Kidney (tissue), 14 donors: ENCODE results near the gene LONP2. TPM values are rescaled to one million over a fixed set of nuclear protein-coding genes. Genes with fewer than 3 reads are reported as not detected.

Experiments
- DNase-seq, 5 donors: peaks; one replicate each; pipeline ENCODE4 v3.0.0-alpha.2; 2013 to 2020
- FAIRE-seq: peaks from 2 replicates; lab custom pipeline; 2012; peaks lifted over from hg19 to GRCh38; lab: Jason Lieb, UNC
- H3K27ac ChIP-seq, 2 donors: one replicate each; pipeline ENCODE4 v1.7.0; 2013; ENCODE audit warnings: low read depth in 2 of 2, low read length in 2 of 2, inconsistent platforms in 1 of 2
- H3K27me3 ChIP-seq: one replicate; pipeline ENCODE4 v1.7.1; 2013; ENCODE audit warnings: low read length, inconsistent platforms; ENCODE audit not compliant: control insufficient read depth, insufficient read depth
- H3K36me3 ChIP-seq, 3 donors: one replicate each; pipeline versions ENCODE4 v1.7.0 to v1.7.1; 2013; ENCODE audit warnings: low read length in 3 of 3, control low read depth in 1 of 3, inconsistent platforms in 1 of 3; ENCODE audit not compliant: insufficient read depth in 3 of 3, control insufficient read depth in 2 of 3
- H3K4me1 ChIP-seq, 3 donors: one replicate each; pipeline versions ENCODE4 v1.7.0 to v1.7.1; 2013; ENCODE audit warnings: low read length in 3 of 3, inconsistent platforms in 1 of 3, low read depth in 1 of 3; ENCODE audit not compliant: control insufficient read depth in 2 of 3, insufficient read depth in 2 of 3
- H3K4me3 ChIP-seq, 3 donors: one replicate each; pipeline versions ENCODE4 v1.7.0 to v1.8.1; 2013; ENCODE audit warnings: low read length in 3 of 3, control low read depth in 1 of 3, inconsistent platforms in 1 of 3
- H3K9ac ChIP-seq, 3 donors: one replicate each; pipeline versions ENCODE4 v1.7.0 to v1.7.1; 2013; ENCODE audit warnings: low read length in 3 of 3, control low read depth in 1 of 3, inconsistent platforms in 1 of 3
- H3K9me3 ChIP-seq, 3 donors: one replicate each; pipeline versions ENCODE4 v1.7.0 to v1.7.1; 2013; ENCODE audit warnings: low read length in 3 of 3, control low read depth in 1 of 3, inconsistent platforms in 1 of 3; ENCODE audit not compliant: control insufficient read depth in 2 of 3, insufficient read depth in 1 of 3
- intact Hi-C: fragments of 100-400 bp; cut with DNase I; formaldehyde crosslinking; loops from one replicate; pipeline ENCODE4 v1.11.1; 2022
- polyA plus RNA-seq: library from polyadenylated mRNA; stranded (reverse); fragments of 350-450 nt; fragmentation: Illumina TruSeq; extraction: RNeasy Lipid Tissue Mini Kit (QIAGEN cat#74804); gene quantifications from one replicate; pipeline ENCODE4 v1.2.3, GENCODE V29; 2014; ENCODE audit warnings: low read depth, low replicate concordance; ENCODE audit not compliant: insufficient read depth
- total RNA-seq: library from RNA; stranded (reverse); fragmentation: NEBNext Ultra II Directional; extraction: Animal tissue kit (Norgen Biotek cat#: 25700); gene quantifications from one replicate; pipeline ENCODE4 v1.2.1, GENCODE V29; 2021
- TF ChIP-seq, protein P1 (sequence below): IDR thresholded peaks from 3 replicates; pipeline ENCODE4 v1.5.1; 2012; ENCODE audit warnings: mild to moderate bottlenecking, moderate library complexity, borderline replicate concordance; ENCODE audit not compliant: insufficient read depth; ENCODE audit errors: extremely low read depth
- donor health status: control.
- donor health status: control.
- donor health status: control.
- donor health status: control.
- donor health status: control.
- donor health status: DM: yes; HTN: yes; CAD: no.
- donor health status: Normal renal cell carcinoma (clear cell type).

The LONP2 gene
- total and polyA plus RNA-seq, 2 donors from 2014 or later, result 24.8 to 77.1 TPM

DNA sequence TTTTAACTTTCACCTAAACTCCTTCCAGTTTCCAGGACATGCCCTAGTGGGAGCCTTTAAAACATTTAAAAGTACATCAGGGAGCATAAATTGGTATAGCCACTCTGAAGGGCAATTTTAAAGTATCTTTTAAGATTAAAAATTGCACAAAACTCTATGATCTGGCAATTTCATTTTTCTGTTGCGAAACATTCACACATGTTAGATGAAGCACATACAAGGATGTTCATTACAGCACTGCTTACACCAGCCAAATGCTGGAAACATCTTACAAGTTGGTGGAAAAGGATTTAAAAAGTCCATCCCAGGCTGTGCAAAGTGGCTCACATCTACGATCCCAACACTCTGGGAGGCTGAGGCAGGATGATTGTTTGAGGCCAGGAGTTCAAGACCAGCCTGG is 26.4 kb upstream of the LONP2 start:
- Histone ChIP-seq H3K27ac (no peak overlapping the region), H3K27me3 (no peaks in the 10 kb centered on the region), H3K9ac (no peak overlapping the region), H3K36me3 (no peaks in the 10 kb centered on the region), H3K4me1 (no peaks in the 10 kb centered on the region), H3K9me3 (no peaks in the 10 kb centered on the region), H3K4me3 (no peak overlapping the region)
- TF ChIP-seq, protein P1, sequence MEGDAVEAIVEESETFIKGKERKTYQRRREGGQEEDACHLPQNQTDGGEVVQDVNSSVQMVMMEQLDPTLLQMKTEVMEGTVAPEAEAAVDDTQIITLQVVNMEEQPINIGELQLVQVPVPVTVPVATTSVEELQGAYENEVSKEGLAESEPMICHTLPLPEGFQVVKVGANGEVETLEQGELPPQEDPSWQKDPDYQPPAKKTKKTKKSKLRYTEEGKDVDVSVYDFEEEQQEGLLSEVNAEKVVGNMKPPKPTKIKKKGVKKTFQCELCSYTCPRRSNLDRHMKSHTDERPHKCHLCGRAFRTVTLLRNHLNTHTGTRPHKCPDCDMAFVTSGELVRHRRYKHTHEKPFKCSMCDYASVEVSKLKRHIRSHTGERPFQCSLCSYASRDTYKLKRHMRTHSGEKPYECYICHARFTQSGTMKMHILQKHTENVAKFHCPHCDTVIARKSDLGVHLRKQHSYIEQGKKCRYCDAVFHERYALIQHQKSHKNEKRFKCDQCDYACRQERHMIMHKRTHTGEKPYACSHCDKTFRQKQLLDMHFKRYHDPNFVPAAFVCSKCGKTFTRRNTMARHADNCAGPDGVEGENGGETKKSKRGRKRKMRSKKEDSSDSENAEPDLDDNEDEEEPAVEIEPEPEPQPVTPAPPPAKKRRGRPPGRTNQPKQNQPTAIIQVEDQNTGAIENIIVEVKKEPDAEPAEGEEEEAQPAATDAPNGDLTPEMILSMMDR, result no peak
- FAIRE-seq (no peak), DNase-seq (no peak)
- intact Hi-C loops, result no loop called here

GRCh38 chr16:48218473-48218872 is 25.6 kb upstream of the LONP2 start:
- no peak overlapping the region for H3K27ac ChIP-seq
- FAIRE-seq, result no peak
- H3K9me3 ChIP-seq, result no peaks in the 10 kb centered on the region
- no peak overlapping the region for H3K9ac ChIP-seq
- DNase-seq, result no peak
- intact Hi-C loops, result no loop called here
- no peak overlapping the region for H3K4me3 ChIP-seq
- H3K27me3 ChIP-seq, result no peaks in the 10 kb centered on the region
- H3K36me3 ChIP-seq, result no peaks in the 10 kb centered on the region
- TF ChIP-seq, protein P1, result no peak
- H3K4me1 ChIP-seq, result no peaks in the 10 kb centered on the region

DNA sequence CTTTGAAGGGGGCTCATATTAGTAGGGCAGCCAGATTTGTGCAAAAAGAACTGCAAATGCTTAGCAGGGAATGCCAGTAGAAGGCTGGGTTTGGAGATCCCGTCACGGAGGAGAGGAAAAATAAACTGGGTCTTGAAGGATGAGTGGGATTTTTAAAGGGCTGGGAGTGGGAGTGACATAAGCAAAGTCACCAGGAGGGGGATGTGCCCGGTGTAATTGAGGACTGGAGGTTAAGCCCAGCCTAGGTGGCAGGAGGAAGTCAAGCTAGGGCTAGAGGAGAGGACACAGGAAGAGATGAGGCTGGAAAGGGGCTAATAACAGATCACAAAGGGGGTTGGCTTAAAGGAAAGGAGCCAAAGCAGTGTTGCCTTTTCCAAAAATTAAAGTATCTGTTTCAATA is 23.2 kb upstream of the LONP2 start:
- H3K4me3 ChIP-seq, result no peak overlapping the region
- FAIRE-seq (no peak), DNase-seq (no peak)
- no peaks in the 10 kb centered on the region for H3K4me1 ChIP-seq
- TF ChIP-seq, protein P1, result no peak
- no peaks in the 10 kb centered on the region for H3K27me3 ChIP-seq
- no peak overlapping the region for H3K9ac ChIP-seq
- H3K9me3 ChIP-seq, result no peaks in the 10 kb centered on the region
- intact Hi-C loops, result no loop called here
- no peaks in the 10 kb centered on the region for H3K36me3 ChIP-seq
- H3K27ac ChIP-seq, result no peak overlapping the region

GRCh38 chr16:48223490-48223889 is 20.6 kb upstream of the LONP2 start:
- Histone ChIP-seq H3K27me3 (no peaks in the 10 kb centered on the region), H3K4me3 (no peak overlapping the region), H3K27ac (no peak overlapping the region), H3K9me3 (no peaks in the 10 kb centered on the region), H3K4me1 (no peaks in the 10 kb centered on the region), H3K9ac (no peak overlapping the region), H3K36me3 (no peaks in the 10 kb centered on the region)
- DNase-seq (no peak), FAIRE-seq (no peak)
- TF ChIP-seq, protein P1, result no peak
- intact Hi-C loops, result no loop called here
